ENCODE results near the gene CCDC142.

GRCh38 chr2:74440378-74441169, 42.2 kb downstream of the CCDC142 start:
- peak in 1 of 2 donors; percentile 12 for TF ChIP-seq CTCF (IDR thresholded peaks at IDR 0.05)
- no peak for TF ChIP-seq POLR2A (IDR thresholded peaks at IDR 0.05)
